Trophoblast cell (in vitro differentiated cells and primary cell): ENCODE measurements around the gene KPNA4.
A peak's percentile ranks its signal among the peaks of the same experiment; 100 is the strongest.

Experiments used
- DNase-seq, 2 donors: peaks; one replicate each; pipeline ENCODE4 v3.0.0-alpha.2; 2016
- H2AFZ ChIP-seq: 2 replicates; pipeline ENCODE4 v1.6.1; 2013; ENCODE audit warnings: low read length, moderate library complexity, mild to moderate bottlenecking; ENCODE audit not compliant: insufficient read depth, poor library complexity
- H2AK5ac ChIP-seq: 2 replicates; pipeline ENCODE4 v1.6.1; 2013; ENCODE audit warnings: mild to moderate bottlenecking, low read length
- H2BK120ac ChIP-seq: 2 replicates; pipeline ENCODE4 v1.6.1; 2013; ENCODE audit warnings: low read length, mild to moderate bottlenecking, moderate library complexity; ENCODE audit not compliant: insufficient read depth, poor library complexity
- H2BK12ac ChIP-seq: 2 replicates; pipeline ENCODE4 v1.6.1; 2013; ENCODE audit warnings: mild to moderate bottlenecking, low read length, moderate library complexity
- H2BK5ac ChIP-seq: 2 replicates; pipeline ENCODE4 v1.6.1; 2013; ENCODE audit warnings: low read length, low read depth, moderate library complexity, mild to moderate bottlenecking; ENCODE audit not compliant: poor library complexity
- H3K14ac ChIP-seq: 2 replicates; pipeline ENCODE4 v1.6.1; 2013; ENCODE audit warnings: mild to moderate bottlenecking, low read length
- H3K18ac ChIP-seq: 2 replicates; pipeline ENCODE4 v1.6.1; 2013; ENCODE audit warnings: mild to moderate bottlenecking, low read length
- H3K23ac ChIP-seq: 2 replicates; pipeline ENCODE4 v1.6.1; 2013; ENCODE audit warnings: low read length
- H3K27ac ChIP-seq: 2 replicates; pipeline ENCODE4 v1.5.1; 2013; ENCODE audit warnings: low read depth, mild to moderate bottlenecking, inconsistent platforms, low read length, moderate library complexity
- H3K27me3 ChIP-seq: 2 replicates; pipeline ENCODE4 v1.6.1; 2013; ENCODE audit warnings: inconsistent platforms, mild to moderate bottlenecking, low read length, moderate library complexity; ENCODE audit not compliant: insufficient read depth
- H3K36me3 ChIP-seq, 2 experiments: 1 replicate in 1 of 2; 2 replicates in 1 of 2; pipeline ENCODE4 v1.6.1; 2013; ENCODE audit warnings: low read length in 2 of 2, mild to moderate bottlenecking in 2 of 2, moderate library complexity in 1 of 2; ENCODE audit not compliant: insufficient read depth in 2 of 2, control insufficient read depth in 1 of 2
- H3K4ac ChIP-seq: 2 replicates; pipeline ENCODE4 v1.6.1; 2013; ENCODE audit warnings: low read depth, mild to moderate bottlenecking, low read length, moderate library complexity
- H3K4me1 ChIP-seq, 2 experiments: 1 replicate in 1 of 2; 2 replicates in 1 of 2; pipeline ENCODE4 v1.6.1; 2013; ENCODE audit warnings: low read length in 2 of 2, mild to moderate bottlenecking in 2 of 2, moderate library complexity in 1 of 2; ENCODE audit not compliant: insufficient read depth in 2 of 2, control insufficient read depth in 1 of 2
- H3K4me2 ChIP-seq: 2 replicates; pipeline ENCODE4 v1.6.1; 2013; ENCODE audit warnings: inconsistent platforms, mild to moderate bottlenecking, low read length, moderate library complexity
- H3K4me3 ChIP-seq: 2 replicates; pipeline ENCODE4 v1.5.1; 2013; ENCODE audit warnings: mild to moderate bottlenecking, low read depth, low read length, inconsistent platforms
- H3K79me1 ChIP-seq: one replicate; pipeline ENCODE4 v1.6.1; 2013; ENCODE audit warnings: low read length
- H3K79me2 ChIP-seq: 2 replicates; pipeline ENCODE4 v1.6.1; 2013; ENCODE audit warnings: low read length, mild to moderate bottlenecking; ENCODE audit not compliant: control insufficient read depth, insufficient read depth, poor library complexity
- H3K9ac ChIP-seq: 2 replicates; pipeline ENCODE4 v1.6.1; 2013; ENCODE audit warnings: mild to moderate bottlenecking, low read length
- H3K9me3 ChIP-seq: 2 replicates; pipeline ENCODE4 v1.6.1; 2013; ENCODE audit warnings: low read depth, mild to moderate bottlenecking, control low read depth, inconsistent platforms, low read length; ENCODE audit not compliant: insufficient read depth
- H4K12ac ChIP-seq: 2 replicates; pipeline ENCODE4 v1.6.1; 2013; ENCODE audit warnings: low read depth, mild to moderate bottlenecking, low read length, moderate library complexity
- H4K8ac ChIP-seq: 2 replicates; pipeline ENCODE4 v1.6.1; 2013; ENCODE audit warnings: low read depth, mild to moderate bottlenecking, low read length, moderate library complexity
- H4K91ac ChIP-seq: one replicate; pipeline ENCODE4 v1.6.1; 2013; ENCODE audit warnings: low read depth, mild to moderate bottlenecking, low read length, moderate library complexity
- WGBS: extraction: QIAGEN DNeasy Blood & Tissue Kit; methylation state at CpG from one replicate; pipeline ENCODE4 v1.1.7; 2013; ENCODE audit warnings: missing lambda C conversion rate; ENCODE audit not compliant: insufficient read length, insufficient coverage; ENCODE audit errors: extremely low coverage; 5-methylcytosine and 5-hydroxymethylcytosine counted together

Gene KPNA4

DNA sequence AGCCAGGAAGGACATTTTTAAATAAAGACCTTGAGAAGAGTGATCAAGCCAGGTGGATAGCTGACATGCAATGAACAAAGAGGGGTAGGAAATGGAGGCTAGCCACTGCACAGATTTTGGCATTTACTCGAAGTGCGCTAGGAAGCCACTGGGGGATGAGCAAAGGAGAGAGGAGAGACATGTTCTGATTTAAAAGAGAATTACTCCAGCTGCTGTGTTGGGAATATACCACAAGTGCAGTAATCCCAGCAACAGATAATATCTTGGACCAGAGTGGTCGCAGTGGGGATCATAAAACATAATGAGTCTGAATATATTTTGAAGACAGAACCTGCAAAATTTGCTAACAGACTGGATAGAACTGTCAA, 19.9 kb downstream of the KPNA4 start:
- H3K14ac ChIP-seq, result no peak overlapping the region
- no peaks in the 10 kb centered on the region for H3K79me1 ChIP-seq
- H3K9me3 ChIP-seq, result no peaks in the 10 kb centered on the region
- H2AK5ac ChIP-seq, result no peak overlapping the region
- H3K4ac ChIP-seq, result peak overlapping the region; percentile 69
- peaks cover 2% of the 10 kb centered on the region for H3K79me2 ChIP-seq
- no peak overlapping the region for H2BK5ac ChIP-seq
- H3K4me3 ChIP-seq, result no peak overlapping the region
- H3K18ac ChIP-seq, result no peak overlapping the region
- H4K8ac ChIP-seq, result no peak overlapping the region
- H2BK120ac ChIP-seq, result no peak overlapping the region
- no CpG with 5 or more reads among the region's 3 CpGs for WGBS
- no peak overlapping the region for H4K12ac ChIP-seq
- no peak overlapping the region for H4K91ac ChIP-seq
- no peak overlapping the region for H3K9ac ChIP-seq
- no peak overlapping the region for H2AFZ ChIP-seq
- no peak overlapping the region for H2BK12ac ChIP-seq
- DNase-seq, result no peak
- H3K4me2 ChIP-seq, result no peak overlapping the region
- H3K4me1 ChIP-seq, result no peaks in the 10 kb centered on the region
- no peak overlapping the region for H3K23ac ChIP-seq
- peaks cover 0 to 4% of the 10 kb centered on the region in 2 experiments for H3K36me3 ChIP-seq
- no peak overlapping the region for H3K27ac ChIP-seq
- H3K27me3 ChIP-seq, result no peaks in the 10 kb centered on the region

GRCh38 chr3:160544844-160545503, 20.4 kb downstream of the KPNA4 start:
- Histone ChIP-seq H3K27ac (no peak overlapping the region), H3K79me2 (peaks cover 2% of the 10 kb centered on the region), H3K23ac (no peak overlapping the region), H3K9me3 (no peaks in the 10 kb centered on the region), H2AK5ac (no peak overlapping the region), H2BK120ac (no peak overlapping the region), H2BK5ac (no peak overlapping the region), H2BK12ac (no peak overlapping the region), H3K79me1 (no peaks in the 10 kb centered on the region), H2AFZ (no peak overlapping the region), H3K27me3 (no peaks in the 10 kb centered on the region), H3K9ac (no peak overlapping the region), H3K4me1 (no peaks in the 10 kb centered on the region), H3K4me2 (no peak overlapping the region), H3K4me3 (no peak overlapping the region), H3K36me3 (no peaks in the 10 kb centered on the region), H4K91ac (no peak overlapping the region), H4K12ac (no peak overlapping the region), H3K18ac (no peak overlapping the region), H3K14ac (no peak overlapping the region), H3K4ac (no peak overlapping the region), H4K8ac (no peak overlapping the region)
- no CpG with 5 or more reads among the region's 2 CpGs for WGBS
- no peak for DNase-seq

- Histone ChIP-seq H2AFZ (no peak overlapping the region), H3K4me3 (no peak overlapping the region), H3K4me1 (no peaks in the 10 kb centered on the region), H3K27me3 (no peaks in the 10 kb centered on the region), H2AK5ac (no peak overlapping the region), H2BK120ac (no peak overlapping the region), H3K79me1 (no peaks in the 10 kb centered on the region), H3K4me2 (no peak overlapping the region), H4K8ac (no peak overlapping the region), H4K91ac (no peak overlapping the region), H3K4ac (no peak overlapping the region), H2BK5ac (no peak overlapping the region), H4K12ac (no peak overlapping the region), H3K23ac (no peak overlapping the region), H3K9ac (no peak overlapping the region), H3K79me2 (peaks cover 2% of the 10 kb centered on the region), H2BK12ac (no peak overlapping the region), H3K36me3 (no peaks in the 10 kb centered on the region), H3K18ac (no peak overlapping the region), H3K9me3 (no peaks in the 10 kb centered on the region), H3K14ac (no peak overlapping the region), H3K27ac (no peak overlapping the region)
- DNase-seq, result no peak
- WGBS, result no CpG with 5 or more reads among the region's 2 CpGs
These were observed 24.8 kb downstream of the KPNA4 start for GRCh38 chr3:160540551-160540950.

DNA sequence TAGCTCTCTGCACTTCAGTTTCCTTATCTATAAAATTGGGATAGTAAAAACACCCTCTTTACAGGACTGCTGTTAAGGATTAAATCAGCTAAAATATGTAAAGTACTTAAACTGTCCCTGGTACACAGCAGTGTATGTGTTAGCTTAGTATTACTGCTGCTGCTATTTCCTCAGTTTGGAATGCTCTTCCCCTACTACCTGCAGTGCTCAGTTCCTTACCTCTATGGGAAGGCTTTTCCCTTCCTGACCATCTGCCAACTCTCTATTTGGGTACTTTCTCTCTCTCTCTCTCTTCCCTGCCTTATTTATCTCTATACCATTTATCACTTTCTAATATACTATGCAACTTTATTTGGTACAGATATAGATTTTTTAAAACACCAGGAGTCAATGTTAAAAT, 26.5 kb downstream of the KPNA4 start:
- no peaks in the 10 kb centered on the region for H3K9me3 ChIP-seq
- H3K4me1 ChIP-seq, result no peaks in the 10 kb centered on the region
- H3K23ac ChIP-seq, result no peak overlapping the region
- H3K4me3 ChIP-seq, result no peak overlapping the region
- no peak overlapping the region for H2BK120ac ChIP-seq
- no peak overlapping the region for H2AK5ac ChIP-seq
- no peak overlapping the region for H3K9ac ChIP-seq
- peak; percentile 33 to 68 for DNase-seq
- no peaks in the 10 kb centered on the region for H3K27me3 ChIP-seq
- no peak overlapping the region for H2BK5ac ChIP-seq
- H4K91ac ChIP-seq, result no peak overlapping the region
- no peak overlapping the region for H3K27ac ChIP-seq
- no peak overlapping the region for H2BK12ac ChIP-seq
- no peaks in the 10 kb centered on the region for H3K79me2 ChIP-seq
- H4K8ac ChIP-seq, result no peak overlapping the region
- no peak overlapping the region for H2AFZ ChIP-seq
- no peaks in the 10 kb centered on the region for H3K79me1 ChIP-seq
- H4K12ac ChIP-seq, result no peak overlapping the region
- H3K4me2 ChIP-seq, result no peak overlapping the region
- H3K18ac ChIP-seq, result no peak overlapping the region
- H3K4ac ChIP-seq, result no peak overlapping the region
- H3K36me3 ChIP-seq, result peaks cover 3 to 4% of the 10 kb centered on the region in 2 experiments
- no peak overlapping the region for H3K14ac ChIP-seq
